Right forelimb (tissue), 1 donor: ENCODE results near the gene ZNF385A.

Source experiments
- DNase-seq: peaks from one replicate; pipeline ENCODE4 v3.0.0-alpha.2; 2018

The ZNF385A gene

GRCh38 chr12:54390668-54391551 is 6.4 kb upstream of the ZNF385A start:
- DNase-seq, result no peak

GRCh38 chr12:54390176-54390667 is 5.7 kb upstream of the ZNF385A start:
- DNase-seq, result no peak

- DNase-seq, result no peak
These were observed 5.2 kb upstream of the ZNF385A start for GRCh38 chr12:54389607-54390175.

GRCh38 chr12:54389134-54389508 is 4.6 kb upstream of the ZNF385A start:
- no peak for DNase-seq

- no peak for DNase-seq
These were observed 4.0 kb upstream of the ZNF385A start for GRCh38 chr12:54388237-54389133.

- DNase-seq, result no peak
These were observed 2.6 kb upstream of the ZNF385A start for GRCh38 chr12:54387114-54387467.

GRCh38 chr12:54386403-54387113 is 2.0 kb upstream of the ZNF385A start:
- DNase-seq, result no peak

GRCh38 chr12:54385251-54385914 is 850 bp upstream of the ZNF385A start:
- no peak for DNase-seq

GRCh38 chr12:54383041-54383609 is 1.4 kb downstream of the ZNF385A start:
- no peak for DNase-seq

- no peak for DNase-seq
These were observed 3.4 kb downstream of the ZNF385A start for GRCh38 chr12:54381136-54381535.

GRCh38 chr12:54379398-54380201 is 4.9 kb downstream of the ZNF385A start:
- DNase-seq, result peak; percentile 95

GRCh38 chr12:54378796-54379397 is 5.6 kb downstream of the ZNF385A start:
- DNase-seq, result peak; percentile 79

GRCh38 chr12:54377797-54378515 is 6.6 kb downstream of the ZNF385A start:
- DNase-seq, result no peak

- DNase-seq, result no peak
These were observed 7.5 kb downstream of the ZNF385A start for GRCh38 chr12:54377007-54377406.

- no peak for DNase-seq
These were observed 7.9 kb downstream of the ZNF385A start for GRCh38 chr12:54376596-54376995.

- DNase-seq, result no peak
These were observed 9.3 kb downstream of the ZNF385A start for GRCh38 chr12:54375259-54375579.

- DNase-seq, result no peak
These were observed 9.8 kb downstream of the ZNF385A start for GRCh38 chr12:54374562-54375258.

GRCh38 chr12:54373649-54374561 is 10.6 kb downstream of the ZNF385A start:
- no peak for DNase-seq
